Testis (tissue), 3 donors: ENCODE data around the gene SFTPA2. TPM values are rescaled to one million over a fixed set of nuclear protein-coding genes. Genes with fewer than 3 reads are reported as not detected.

Source experiments
- DNase-seq: peaks from one replicate; pipeline ENCODE4 v3.0.0-alpha.2; 2019
- H3K27ac ChIP-seq, 2 donors: fragments of 200-600 bp; sonication (generic); one replicate each; pipeline ENCODE4 v1.5.1; 2019
- H3K27me3 ChIP-seq: fragments of 200-600 bp; sonication (generic); one replicate; pipeline ENCODE4 v1.5.1; 2019
- H3K36me3 ChIP-seq: fragments of 200-600 bp; sonication (generic); one replicate; pipeline ENCODE4 v1.5.1; 2017; ENCODE audit warnings: low read depth; ENCODE audit errors: missing control alignments
- H3K4me1 ChIP-seq: fragments of 200-600 bp; sonication (generic); one replicate; pipeline ENCODE4 v1.5.1; 2019
- H3K4me3 ChIP-seq, 2 donors: fragments of 200-600 bp; sonication (generic); one replicate each; pipeline ENCODE4 v1.5.1; 2017 to 2019
- H3K9me3 ChIP-seq: fragments of 200-600 bp; sonication (generic); one replicate; pipeline ENCODE4 v1.5.1; 2017
- CTCF ChIP-seq, 3 experiments: fragments of 450-650 bp in 2 of 3; fragments of 200-600 bp in 1 of 3; sonication (generic) in 1 of 3; IDR thresholded peaks; one replicate each; pipeline ENCODE4 v1.5.1; 2016 to 2019; ENCODE audit warnings: antibody characterized with exemption in 3 of 3, mild to moderate bottlenecking in 2 of 3, moderate library complexity in 1 of 3
- POLR2A ChIP-seq: fragments of 450-650 bp; IDR thresholded peaks from one replicate; pipeline ENCODE4 v1.6.1; 2017; ENCODE audit warnings: antibody characterized with exemption, mild to moderate bottlenecking, moderate library complexity
- WGBS, 2 donors: methylation state at CpG; one replicate each; pipeline ENCODE4 v1.1.5; 2018; 5-methylcytosine and 5-hydroxymethylcytosine counted together
- intact Hi-C: fragments of 100-400 bp; cut with DNase I; formaldehyde crosslinking; loops from one replicate; pipeline ENCODE4 v1.15.1; 2023; ENCODE audit warnings: low total_unique reads
- polyA plus RNA-seq: library from polyadenylated mRNA; stranded (reverse); fragments of 350-450 nt; fragmentation: Illumina TruSeq; extraction: RNeasy Lipid Tissue Mini Kit (QIAGEN cat#74804); gene quantifications from one replicate; pipeline ENCODE4 v1.2.3, GENCODE V29; 2014; ENCODE audit warnings: low read depth, low replicate concordance; ENCODE audit not compliant: insufficient read depth
- small RNA-seq, 2 donors: library from RNA; depleted of rRNA; stranded (forward); fragments of <200 nt; gene quantifications; one replicate each; pipeline ENCODE3, GENCODE V24; 2016
- total RNA-seq, 2 donors: library from RNA; depleted of rRNA; stranded (reverse); fragments of >200 nt; gene quantifications; one replicate each; pipeline ENCODE4 v1.2.3, GENCODE V29; 2016

SFTPA2 gene
- total and polyA plus RNA-seq, 3 donors from 2014 or later = 0.31 TPM; not detected in 2

GRCh38 chr10:79507440-79508167 is 52.6 kb downstream of the SFTPA2 start:
- H3K27me3 ChIP-seq = no peaks in the 10 kb centered on the region
- intact Hi-C loops = no loop called here
- H3K27ac ChIP-seq = no peak overlapping the region
- H3K36me3 ChIP-seq = no peaks in the 10 kb centered on the region
- no peak for TF ChIP-seq POLR2A
- no peak for TF ChIP-seq CTCF (IDR thresholded peaks at IDR 0.05)
- H3K4me3 ChIP-seq = no peak overlapping the region
- 89 to 93% methylated on average over 9 of the region's 9 CpGs for WGBS, 2 donors
- DNase-seq = no peak
- no peaks in the 10 kb centered on the region for H3K9me3 ChIP-seq
- H3K4me1 ChIP-seq = peaks cover 3% of the 10 kb centered on the region

Small RNAs within 50 kb of the gene (small RNA-seq; reads per million reads assigned to genes)
- gene BX248123.2 (0 reads per million in 2 donors), gene RPS12P18 (0 reads per million in 2 donors)

Other genes starting within 250 kb of the SFTPA2 start
- gene PPIF, start 212.9 kb downstream of the SFTPA2 start, total RNA-seq = 100 to 1,000 TPM in 1 of 2 donors, 10 to 100 TPM in 1; 82.1 to 106 TPM
- gene PPIF, start 212.9 kb downstream of the SFTPA2 start, polyA plus RNA-seq = 80.1 TPM
- 10 to 100 TPM; 31.3 to 38.6 TPM for gene ZCCHC24, start 114.8 kb downstream of the SFTPA2 start, total RNA-seq
- gene ZCCHC24, start 114.8 kb downstream of the SFTPA2 start, polyA plus RNA-seq = 27.7 TPM
- 1 to 10 TPM; 5.7 to 6.8 TPM for gene EIF5AL1, start 47.9 kb downstream of the SFTPA2 start, total RNA-seq
- gene EIF5AL1, start 47.9 kb downstream of the SFTPA2 start, polyA plus RNA-seq = 24.4 TPM
- gene SFTPA1, start 50.5 kb upstream of the SFTPA2 start, total RNA-seq = not detected
- not detected for gene SFTPA1, start 50.5 kb upstream of the SFTPA2 start, polyA plus RNA-seq
- gene NUTM2B, start 142.8 kb upstream of the SFTPA2 start, total RNA-seq = 10 to 100 TPM in 1 of 2 donors, 1 to 10 TPM in 1; 4.8 to 11.0 TPM
- 5.6 TPM for gene NUTM2B, start 142.8 kb upstream of the SFTPA2 start, polyA plus RNA-seq